HG02798 (cell line): ENCODE measurements around the gene FGF10.

ENCODE experiments used
- ATAC-seq: cut with Tn5 transposase; IDR thresholded peaks from one replicate; pipeline ENCODE4 v1.9.1; 2021; ENCODE audit warnings: mild to moderate bottlenecking; ENCODE audit not compliant: unreplicated experiment, poor library complexity

FGF10 gene

GRCh38 chr5:44360919-44361318 lies 28.3 kb downstream of the FGF10 start:
- ATAC-seq = no peak

- no peak for ATAC-seq
Observed at GRCh38 chr5:44358421-44358820, 30.8 kb downstream of the FGF10 start.

- ATAC-seq = no peak
Observed at GRCh38 chr5:44356231-44356630, 33.0 kb downstream of the FGF10 start.

- ATAC-seq = no peak
Observed at GRCh38 chr5:44345871-44346270, 43.3 kb downstream of the FGF10 start.

GRCh38 chr5:44336708-44337107 lies 52.5 kb downstream of the FGF10 start:
- ATAC-seq = peak; percentile 38

- ATAC-seq = no peak
Observed at GRCh38 chr5:44334622-44335021, 54.6 kb downstream of the FGF10 start.

- peak; percentile 71 for ATAC-seq
Observed at GRCh38 chr5:44332285-44332971, 56.8 kb downstream of the FGF10 start.

GRCh38 chr5:44331471-44332050 lies 57.7 kb downstream of the FGF10 start:
- ATAC-seq = no peak

GRCh38 chr5:44329716-44330115 lies 59.5 kb downstream of the FGF10 start:
- ATAC-seq = no peak

- ATAC-seq = no peak
Observed at GRCh38 chr5:44321144-44321725, 68.0 kb downstream of the FGF10 start.

GRCh38 chr5:44320188-44320587 lies 69.0 kb downstream of the FGF10 start:
- no peak for ATAC-seq

- ATAC-seq = no peak
Observed at GRCh38 chr5:44318883-44319282, 70.3 kb downstream of the FGF10 start.

GRCh38 chr5:44312374-44312773 lies 76.8 kb downstream of the FGF10 start:
- no peak for ATAC-seq

- no peak for ATAC-seq
Observed at GRCh38 chr5:44300551-44300950, 88.7 kb downstream of the FGF10 start.

- ATAC-seq = no peak
Observed at GRCh38 chr5:44299394-44299793, 89.8 kb downstream of the FGF10 start.

GRCh38 chr5:44294516-44294915 lies 94.7 kb downstream of the FGF10 start:
- no peak for ATAC-seq

- ATAC-seq = no peak
Observed at GRCh38 chr5:44292736-44293135, 96.5 kb downstream of the FGF10 start.

- ATAC-seq = no peak
Observed at GRCh38 chr5:44278469-44278868, 110.8 kb downstream of the FGF10 start.

GRCh38 chr5:44275908-44276307 lies 113.3 kb downstream of the FGF10 start:
- ATAC-seq = no peak

- ATAC-seq = no peak
Observed at GRCh38 chr5:44275329-44275728, 113.9 kb downstream of the FGF10 start.

- no peak for ATAC-seq
Observed at GRCh38 chr5:44267909-44268308, 121.3 kb downstream of the FGF10 start.
